ENCODE measurements around the gene POU2AF1.

The POU2AF1 gene

GRCh38 chr11:111418436-111418787 is 39.3 kb upstream of the POU2AF1 start:
- H3K27me3 ChIP-seq (ENCODE audit: control insufficient read depth in 5 of 5, insufficient read depth in 4 of 5, low read length in 5 of 5), result no peaks in the 10 kb centered on the region
- H3K36me3 ChIP-seq (ENCODE audit: control insufficient read depth in 5 of 5, insufficient read depth in 5 of 5, low read length in 5 of 5), result no peaks in the 10 kb centered on the region
- peaks cover 8 to 26% (median 24%) of the 10 kb centered on the region in 5 donors for H3K4me1 ChIP-seq (ENCODE audit: control insufficient read depth in 5 of 5, insufficient read depth in 5 of 5, low read length in 5 of 5)
- no peak overlapping the region for H3K9ac ChIP-seq (ENCODE audit: low read length in 5 of 5)
- no peaks in the 10 kb centered on the region for H3K9me3 ChIP-seq (ENCODE audit: control insufficient read depth in 5 of 5, low read length in 5 of 5)
- H3K27ac ChIP-seq (ENCODE audit: low read depth, low read length), result no peak overlapping the region
- H3K4me3 ChIP-seq (ENCODE audit: low read depth in 1 of 5, low read length in 5 of 5), result no peak overlapping the region

- Histone ChIP-seq H3K9me3 (ENCODE audit: control insufficient read depth in 5 of 5, low read length in 5 of 5) (no peaks in the 10 kb centered on the region), H3K4me1 (ENCODE audit: control insufficient read depth in 5 of 5, insufficient read depth in 5 of 5, low read length in 5 of 5) (peaks cover 8 to 26% (median 24%) of the 10 kb centered on the region in 5 donors), H3K27ac (ENCODE audit: low read depth, low read length) (no peak overlapping the region), H3K27me3 (ENCODE audit: control insufficient read depth in 5 of 5, insufficient read depth in 4 of 5, low read length in 5 of 5) (no peaks in the 10 kb centered on the region), H3K4me3 (ENCODE audit: low read depth in 1 of 5, low read length in 5 of 5) (peak overlapping the region in 1 of 5 donors; percentile 3), H3K9ac (ENCODE audit: low read length in 5 of 5) (peak overlapping the region in 1 of 5 donors; percentile 13), H3K36me3 (ENCODE audit: control insufficient read depth in 5 of 5, insufficient read depth in 5 of 5, low read length in 5 of 5) (no peaks in the 10 kb centered on the region)
Observed at GRCh38 chr11:111417766-111418435, 38.8 kb upstream of the POU2AF1 start.

DNA sequence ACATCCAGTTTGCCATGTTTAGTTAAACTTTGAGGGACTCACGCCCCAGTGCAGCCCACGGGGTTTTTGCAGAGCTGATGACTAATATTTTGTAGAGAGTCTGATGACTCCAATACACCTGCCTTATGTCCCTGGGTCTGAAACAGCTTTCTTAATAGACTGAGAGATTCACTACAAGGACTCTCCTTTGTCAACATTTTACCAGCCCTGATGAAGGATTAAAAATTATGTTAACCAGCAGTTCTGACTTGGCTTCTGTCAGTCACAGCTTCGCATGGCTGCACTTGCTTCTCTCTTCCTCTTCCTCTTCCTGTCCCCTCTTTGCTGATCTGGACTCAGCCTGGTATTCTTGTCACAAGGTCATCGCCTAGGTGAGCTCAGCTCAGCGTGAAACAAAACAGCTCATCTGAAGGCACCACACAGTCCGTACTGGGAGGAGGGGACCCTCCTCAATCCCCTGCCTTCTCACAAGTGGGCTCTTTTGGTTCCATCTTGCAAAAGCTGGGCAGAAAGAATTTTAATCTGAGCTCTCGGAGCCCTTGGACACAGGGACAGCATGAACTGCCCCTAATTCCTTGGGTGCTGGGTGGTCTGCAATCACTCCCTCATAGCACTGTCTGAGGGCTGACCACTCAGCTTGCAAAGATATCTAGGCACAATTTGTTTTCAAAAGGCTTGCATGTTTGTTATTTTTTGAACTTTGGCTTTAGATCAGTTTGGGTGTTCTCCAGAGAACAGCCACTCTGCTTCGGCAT is 38.1 kb upstream of the POU2AF1 start:
- Histone ChIP-seq H3K36me3 (ENCODE audit: control insufficient read depth in 5 of 5, insufficient read depth in 5 of 5, low read length in 5 of 5) (no peaks in the 10 kb centered on the region), H3K9ac (ENCODE audit: low read length in 5 of 5) (no peak overlapping the region), H3K4me1 (ENCODE audit: control insufficient read depth in 5 of 5, insufficient read depth in 5 of 5, low read length in 5 of 5) (peaks cover 8 to 26% (median 24%) of the 10 kb centered on the region in 5 donors), H3K27me3 (ENCODE audit: control insufficient read depth in 5 of 5, insufficient read depth in 4 of 5, low read length in 5 of 5) (no peaks in the 10 kb centered on the region), H3K9me3 (ENCODE audit: control insufficient read depth in 5 of 5, low read length in 5 of 5) (no peaks in the 10 kb centered on the region), H3K4me3 (ENCODE audit: low read depth in 1 of 5, low read length in 5 of 5) (peak overlapping the region in 1 of 5 donors; percentile 3), H3K27ac (ENCODE audit: low read depth, low read length) (no peak overlapping the region)

DNA sequence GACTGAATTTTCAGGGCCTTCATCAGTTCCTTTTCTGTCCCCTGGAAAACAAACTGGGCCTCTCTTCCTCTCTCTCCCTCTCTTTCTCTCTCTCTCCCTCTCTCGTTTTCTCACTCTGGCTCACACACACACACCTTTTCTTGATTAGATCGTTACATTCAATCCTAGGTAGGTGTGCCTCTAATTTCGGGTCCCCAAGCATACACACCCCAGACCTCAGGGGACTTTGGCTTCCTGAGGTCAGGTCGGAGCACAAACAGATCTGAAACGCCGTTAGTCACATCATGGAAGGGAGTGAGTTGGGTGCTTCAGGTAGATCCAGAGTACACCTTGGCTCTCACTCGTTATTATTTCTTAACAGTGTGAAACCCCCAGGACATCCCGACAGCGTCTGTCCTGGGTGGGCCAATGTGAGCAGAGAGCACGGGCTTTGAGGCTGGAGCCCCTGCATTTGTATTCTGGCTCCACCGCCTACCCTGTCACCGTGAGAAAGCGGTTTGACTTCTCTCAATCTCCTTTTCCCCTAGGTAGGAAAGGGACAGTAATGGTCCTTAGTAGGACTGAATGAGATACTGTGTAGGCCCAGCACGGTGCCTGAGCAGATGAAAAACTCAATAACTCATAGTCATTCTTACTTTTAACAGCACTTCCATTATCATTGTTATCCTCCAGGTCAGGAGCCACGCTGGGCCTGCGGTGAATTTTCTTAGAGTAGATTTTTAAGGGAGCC is 37.3 kb upstream of the POU2AF1 start:
- H3K27ac ChIP-seq (ENCODE audit: low read depth, low read length), result no peak overlapping the region
- no peaks in the 10 kb centered on the region for H3K36me3 ChIP-seq (ENCODE audit: control insufficient read depth in 5 of 5, insufficient read depth in 5 of 5, low read length in 5 of 5)
- no peak overlapping the region for H3K4me3 ChIP-seq (ENCODE audit: low read depth in 1 of 5, low read length in 5 of 5)
- no peaks in the 10 kb centered on the region for H3K27me3 ChIP-seq (ENCODE audit: control insufficient read depth in 5 of 5, insufficient read depth in 4 of 5, low read length in 5 of 5)
- peaks cover 8 to 26% (median 24%) of the 10 kb centered on the region in 5 donors for H3K4me1 ChIP-seq (ENCODE audit: control insufficient read depth in 5 of 5, insufficient read depth in 5 of 5, low read length in 5 of 5)
- no peaks in the 10 kb centered on the region for H3K9me3 ChIP-seq (ENCODE audit: control insufficient read depth in 5 of 5, low read length in 5 of 5)
- H3K9ac ChIP-seq (ENCODE audit: low read length in 5 of 5), result no peak overlapping the region

- H3K9me3 ChIP-seq (ENCODE audit: control insufficient read depth in 5 of 5, low read length in 5 of 5), result no peaks in the 10 kb centered on the region
- H3K36me3 ChIP-seq (ENCODE audit: control insufficient read depth in 5 of 5, insufficient read depth in 5 of 5, low read length in 5 of 5), result no peaks in the 10 kb centered on the region
- H3K4me1 ChIP-seq (ENCODE audit: control insufficient read depth in 5 of 5, insufficient read depth in 5 of 5, low read length in 5 of 5), result peaks cover 8 to 25% (median 24%) of the 10 kb centered on the region in 5 donors
- H3K9ac ChIP-seq (ENCODE audit: low read length in 5 of 5), result no peak overlapping the region
- no peaks in the 10 kb centered on the region for H3K27me3 ChIP-seq (ENCODE audit: control insufficient read depth in 5 of 5, insufficient read depth in 4 of 5, low read length in 5 of 5)
- H3K4me3 ChIP-seq (ENCODE audit: low read depth in 1 of 5, low read length in 5 of 5), result no peak overlapping the region
- H3K27ac ChIP-seq (ENCODE audit: low read depth, low read length), result no peak overlapping the region
Observed at GRCh38 chr11:111414936-111415335, 35.9 kb upstream of the POU2AF1 start.

GRCh38 chr11:111414267-111414931 is 35.3 kb upstream of the POU2AF1 start:
- peaks cover 7 to 19% (median 19%) of the 10 kb centered on the region in 5 donors for H3K4me1 ChIP-seq (ENCODE audit: control insufficient read depth in 5 of 5, insufficient read depth in 5 of 5, low read length in 5 of 5)
- no peak overlapping the region for H3K9ac ChIP-seq (ENCODE audit: low read length in 5 of 5)
- no peaks in the 10 kb centered on the region for H3K9me3 ChIP-seq (ENCODE audit: control insufficient read depth in 5 of 5, low read length in 5 of 5)
- H3K27me3 ChIP-seq (ENCODE audit: control insufficient read depth in 5 of 5, insufficient read depth in 4 of 5, low read length in 5 of 5), result no peaks in the 10 kb centered on the region
- H3K27ac ChIP-seq (ENCODE audit: low read depth, low read length), result no peak overlapping the region
- peak overlapping the region in 1 of 5 donors; percentile 1 for H3K4me3 ChIP-seq (ENCODE audit: low read depth in 1 of 5, low read length in 5 of 5)
- H3K36me3 ChIP-seq (ENCODE audit: control insufficient read depth in 5 of 5, insufficient read depth in 5 of 5, low read length in 5 of 5), result no peaks in the 10 kb centered on the region

DNA sequence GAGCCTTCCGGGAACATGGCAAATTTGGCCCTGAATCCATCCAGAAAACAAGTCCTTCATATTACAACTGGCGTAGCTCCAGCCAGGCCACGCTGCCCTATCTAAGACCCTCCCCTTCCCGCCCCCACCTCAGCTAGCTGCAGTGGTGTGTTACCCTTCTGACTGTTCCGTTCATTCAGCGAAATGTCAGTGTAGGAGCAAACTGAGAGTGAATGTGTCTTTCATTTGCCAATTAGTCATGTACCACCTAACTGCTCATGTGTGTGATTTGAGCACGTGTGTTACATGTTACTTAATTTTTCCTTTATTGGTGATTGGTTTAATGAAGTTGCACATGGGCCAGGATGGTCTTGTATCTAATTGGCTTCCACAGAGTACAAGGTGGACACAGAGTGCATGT is 34.8 kb upstream of the POU2AF1 start:
- no peak overlapping the region for H3K4me3 ChIP-seq (ENCODE audit: low read depth in 1 of 5, low read length in 5 of 5)

DNA sequence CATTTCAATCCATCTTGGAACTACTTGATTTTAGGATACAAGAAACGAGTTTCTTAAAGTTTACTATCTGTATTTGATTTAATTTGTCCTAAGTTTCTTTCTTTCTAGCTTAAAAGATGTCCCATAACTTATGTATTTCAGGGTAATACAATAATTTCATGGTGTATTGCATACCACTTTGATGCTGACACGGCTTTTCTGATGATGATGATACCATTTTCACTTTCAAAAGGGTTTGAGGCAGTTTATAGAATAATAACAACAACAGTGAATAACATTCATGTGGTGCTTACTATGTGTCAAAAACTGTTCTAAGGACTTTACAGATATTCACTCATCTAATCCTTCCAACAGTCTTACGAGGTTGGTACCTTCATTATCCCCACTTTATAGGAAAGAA is 33.2 kb upstream of the POU2AF1 start:
- Histone ChIP-seq H3K36me3 (ENCODE audit: control insufficient read depth in 5 of 5, insufficient read depth in 5 of 5, low read length in 5 of 5) (no peaks in the 10 kb centered on the region), H3K4me1 (ENCODE audit: control insufficient read depth in 5 of 5, insufficient read depth in 5 of 5, low read length in 5 of 5) (peaks cover 2 to 5% (median 4%) of the 10 kb centered on the region in 5 donors), H3K9me3 (ENCODE audit: control insufficient read depth in 5 of 5, low read length in 5 of 5) (no peaks in the 10 kb centered on the region), H3K27ac (ENCODE audit: low read depth, low read length) (no peak overlapping the region), H3K4me3 (ENCODE audit: low read depth in 1 of 5, low read length in 5 of 5) (no peak overlapping the region), H3K9ac (ENCODE audit: low read length in 5 of 5) (no peak overlapping the region), H3K27me3 (ENCODE audit: control insufficient read depth in 5 of 5, insufficient read depth in 4 of 5, low read length in 5 of 5) (no peaks in the 10 kb centered on the region)

More for the DNA sequence above, 34.8 kb upstream of the POU2AF1 start:
- peaks cover 7 to 17% (median 15%) of the 10 kb centered on the region in 5 donors for H3K4me1 ChIP-seq (ENCODE audit: control insufficient read depth in 5 of 5, insufficient read depth in 5 of 5, low read length in 5 of 5)
- H3K27me3 ChIP-seq (ENCODE audit: control insufficient read depth in 5 of 5, insufficient read depth in 4 of 5, low read length in 5 of 5), result no peaks in the 10 kb centered on the region
- H3K36me3 ChIP-seq (ENCODE audit: control insufficient read depth in 5 of 5, insufficient read depth in 5 of 5, low read length in 5 of 5), result no peaks in the 10 kb centered on the region
- H3K9ac ChIP-seq (ENCODE audit: low read length in 5 of 5), result no peak overlapping the region
- no peaks in the 10 kb centered on the region for H3K9me3 ChIP-seq (ENCODE audit: control insufficient read depth in 5 of 5, low read length in 5 of 5)
- no peak overlapping the region for H3K27ac ChIP-seq (ENCODE audit: low read depth, low read length)

GRCh38 chr11:111411456-111411855 is 32.4 kb upstream of the POU2AF1 start:
- Histone ChIP-seq H3K9ac (ENCODE audit: low read length in 5 of 5) (no peak overlapping the region), H3K4me1 (ENCODE audit: control insufficient read depth in 5 of 5, insufficient read depth in 5 of 5, low read length in 5 of 5) (no peaks in the 10 kb centered on the region), H3K27me3 (ENCODE audit: control insufficient read depth in 5 of 5, insufficient read depth in 4 of 5, low read length in 5 of 5) (no peaks in the 10 kb centered on the region), H3K9me3 (ENCODE audit: control insufficient read depth in 5 of 5, low read length in 5 of 5) (no peaks in the 10 kb centered on the region), H3K4me3 (ENCODE audit: low read depth in 1 of 5, low read length in 5 of 5) (no peak overlapping the region), H3K27ac (ENCODE audit: low read depth, low read length) (no peak overlapping the region), H3K36me3 (ENCODE audit: control insufficient read depth in 5 of 5, insufficient read depth in 5 of 5, low read length in 5 of 5) (no peaks in the 10 kb centered on the region)
